ENCODE results near the gene KLF16. TPM values are rescaled to one million over a fixed set of nuclear protein-coding genes. Genes with fewer than 3 reads are reported as not detected.

The KLF16 gene
- total and polyA plus RNA-seq, 10 of the 15 experiments (the other 5 are each of a cell fraction or from before 2014, with no cell fraction given) = 0.03 to 41.2 (median 2.6) TPM

DNA sequence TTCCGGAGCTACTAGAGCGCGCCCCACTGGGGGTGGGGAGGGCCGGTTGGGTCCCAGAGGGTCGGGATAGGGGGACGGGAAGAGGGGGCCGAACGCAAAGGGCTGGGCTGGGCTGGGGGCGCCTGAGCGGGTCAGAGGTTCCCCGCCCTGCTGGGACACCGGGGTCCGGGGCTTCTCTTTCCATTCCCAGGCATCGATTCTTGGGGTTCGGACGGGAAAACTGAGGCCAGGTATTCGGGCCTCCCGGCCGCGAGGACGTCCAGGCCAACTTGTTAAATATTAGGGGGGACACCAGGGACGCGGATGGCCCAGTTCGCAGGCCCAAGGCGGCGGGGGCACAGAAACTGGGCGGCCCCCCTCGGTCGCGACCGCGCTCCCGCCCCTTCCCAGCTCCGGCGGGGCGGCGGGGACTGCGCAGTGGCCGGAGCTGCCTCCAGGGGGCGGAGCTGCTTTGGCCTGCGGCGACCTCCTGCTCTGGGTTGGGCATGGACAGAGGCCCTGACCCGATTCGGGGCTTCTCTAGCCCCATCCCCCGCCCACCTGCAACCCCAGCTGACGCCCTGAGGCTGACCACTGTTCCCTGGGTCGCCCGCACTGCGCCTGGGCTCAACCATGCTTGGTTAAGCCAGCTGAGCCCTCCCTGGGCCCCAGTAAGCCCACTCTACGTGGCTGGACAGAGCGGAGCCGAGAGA is 1.2 kb upstream of the KLF16 start (continued):
- TF ChIP-seq, protein P1, sequence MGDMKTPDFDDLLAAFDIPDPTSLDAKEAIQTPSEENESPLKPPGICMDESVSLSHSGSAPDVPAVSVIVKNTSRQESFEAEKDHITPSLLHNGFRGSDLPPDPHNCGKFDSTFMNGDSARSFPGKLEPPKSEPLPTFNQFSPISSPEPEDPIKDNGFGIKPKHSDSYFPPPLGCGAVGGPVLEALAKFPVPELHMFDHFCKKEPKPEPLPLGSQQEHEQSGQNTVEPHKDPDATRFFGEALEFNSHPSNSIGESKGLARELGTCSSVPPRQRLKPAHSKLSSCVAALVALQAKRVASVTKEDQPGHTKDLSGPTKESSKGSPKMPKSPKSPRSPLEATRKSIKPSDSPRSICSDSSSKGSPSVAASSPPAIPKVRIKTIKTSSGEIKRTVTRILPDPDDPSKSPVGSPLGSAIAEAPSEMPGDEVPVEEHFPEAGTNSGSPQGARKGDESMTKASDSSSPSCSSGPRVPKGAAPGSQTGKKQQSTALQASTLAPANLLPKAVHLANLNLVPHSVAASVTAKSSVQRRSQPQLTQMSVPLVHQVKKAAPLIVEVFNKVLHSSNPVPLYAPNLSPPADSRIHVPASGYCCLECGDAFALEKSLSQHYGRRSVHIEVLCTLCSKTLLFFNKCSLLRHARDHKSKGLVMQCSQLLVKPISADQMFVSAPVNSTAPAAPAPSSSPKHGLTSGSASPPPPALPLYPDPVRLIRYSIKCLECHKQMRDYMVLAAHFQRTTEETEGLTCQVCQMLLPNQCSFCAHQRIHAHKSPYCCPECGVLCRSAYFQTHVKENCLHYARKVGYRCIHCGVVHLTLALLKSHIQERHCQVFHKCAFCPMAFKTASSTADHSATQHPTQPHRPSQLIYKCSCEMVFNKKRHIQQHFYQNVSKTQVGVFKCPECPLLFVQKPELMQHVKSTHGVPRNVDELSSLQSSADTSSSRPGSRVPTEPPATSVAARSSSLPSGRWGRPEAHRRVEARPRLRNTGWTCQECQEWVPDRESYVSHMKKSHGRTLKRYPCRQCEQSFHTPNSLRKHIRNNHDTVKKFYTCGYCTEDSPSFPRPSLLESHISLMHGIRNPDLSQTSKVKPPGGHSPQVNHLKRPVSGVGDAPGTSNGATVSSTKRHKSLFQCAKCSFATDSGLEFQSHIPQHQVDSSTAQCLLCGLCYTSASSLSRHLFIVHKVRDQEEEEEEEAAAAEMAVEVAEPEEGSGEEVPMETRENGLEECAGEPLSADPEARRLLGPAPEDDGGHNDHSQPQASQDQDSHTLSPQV (IDR thresholded peaks at IDR 0.05) = no peak; the same call in 1 of the 2 replicates
- TF ChIP-seq DPF2 (IDR thresholded peaks at IDR 0.05) = peak; percentile 60
- TF ChIP-seq ESRRA (IDR thresholded peaks at IDR 0.05; ENCODE audit: low read length) = no peak
- TF ChIP-seq, protein P2, sequence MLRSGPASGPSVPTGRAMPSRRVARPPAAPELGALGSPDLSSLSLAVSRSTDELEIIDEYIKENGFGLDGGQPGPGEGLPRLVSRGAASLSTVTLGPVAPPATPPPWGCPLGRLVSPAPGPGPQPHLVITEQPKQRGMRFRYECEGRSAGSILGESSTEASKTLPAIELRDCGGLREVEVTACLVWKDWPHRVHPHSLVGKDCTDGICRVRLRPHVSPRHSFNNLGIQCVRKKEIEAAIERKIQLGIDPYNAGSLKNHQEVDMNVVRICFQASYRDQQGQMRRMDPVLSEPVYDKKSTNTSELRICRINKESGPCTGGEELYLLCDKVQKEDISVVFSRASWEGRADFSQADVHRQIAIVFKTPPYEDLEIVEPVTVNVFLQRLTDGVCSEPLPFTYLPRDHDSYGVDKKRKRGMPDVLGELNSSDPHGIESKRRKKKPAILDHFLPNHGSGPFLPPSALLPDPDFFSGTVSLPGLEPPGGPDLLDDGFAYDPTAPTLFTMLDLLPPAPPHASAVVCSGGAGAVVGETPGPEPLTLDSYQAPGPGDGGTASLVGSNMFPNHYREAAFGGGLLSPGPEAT (IDR thresholded peaks at IDR 0.05; ENCODE audit: low read depth) = no peak
- peak; percentile 90; the same call in 1 of the 2 replicates for TF ChIP-seq SMARCA5 (IDR thresholded peaks at IDR 0.05)
- no peak for TF ChIP-seq MTA3 (IDR thresholded peaks at IDR 0.05; ENCODE audit: borderline replicate concordance, low read length)
- TF ChIP-seq ZNF207 (IDR thresholded peaks at IDR 0.05; ENCODE audit: borderline replicate concordance) = peak; percentile 58; the same call in 1 of the 2 replicates
- TF ChIP-seq RB1 (IDR thresholded peaks at IDR 0.05; ENCODE audit: borderline replicate concordance) = 0 out of 2 replicates have a peak, but pooled peaks have one; percentile 20
- TF ChIP-seq ZZZ3 (IDR thresholded peaks at IDR 0.05; ENCODE audit: control insufficient read depth, insufficient read length, low read depth) = no peak
- TF ChIP-seq SIX5 (IDR thresholded peaks at IDR 0.05; ENCODE audit: low read depth, low read length, severe bottlenecking) = no peak
- peak; percentile 44 for TF ChIP-seq KLF5 (IDR thresholded peaks at IDR 0.05; ENCODE audit: partially characterized antibody)
- TF ChIP-seq, protein P3, sequence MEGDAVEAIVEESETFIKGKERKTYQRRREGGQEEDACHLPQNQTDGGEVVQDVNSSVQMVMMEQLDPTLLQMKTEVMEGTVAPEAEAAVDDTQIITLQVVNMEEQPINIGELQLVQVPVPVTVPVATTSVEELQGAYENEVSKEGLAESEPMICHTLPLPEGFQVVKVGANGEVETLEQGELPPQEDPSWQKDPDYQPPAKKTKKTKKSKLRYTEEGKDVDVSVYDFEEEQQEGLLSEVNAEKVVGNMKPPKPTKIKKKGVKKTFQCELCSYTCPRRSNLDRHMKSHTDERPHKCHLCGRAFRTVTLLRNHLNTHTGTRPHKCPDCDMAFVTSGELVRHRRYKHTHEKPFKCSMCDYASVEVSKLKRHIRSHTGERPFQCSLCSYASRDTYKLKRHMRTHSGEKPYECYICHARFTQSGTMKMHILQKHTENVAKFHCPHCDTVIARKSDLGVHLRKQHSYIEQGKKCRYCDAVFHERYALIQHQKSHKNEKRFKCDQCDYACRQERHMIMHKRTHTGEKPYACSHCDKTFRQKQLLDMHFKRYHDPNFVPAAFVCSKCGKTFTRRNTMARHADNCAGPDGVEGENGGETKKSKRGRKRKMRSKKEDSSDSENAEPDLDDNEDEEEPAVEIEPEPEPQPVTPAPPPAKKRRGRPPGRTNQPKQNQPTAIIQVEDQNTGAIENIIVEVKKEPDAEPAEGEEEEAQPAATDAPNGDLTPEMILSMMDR (IDR thresholded peaks at IDR 0.05 in 2 of 3, conservative IDR thresholded peaks at IDR 0.05 in 1 of 3; ENCODE audit: control insufficient read depth in 2 of 3, extremely low read depth in 1 of 3, insufficient read depth in 1 of 3, low read depth in 3 of 3, low read length in 3 of 3) = peak; percentile 70 to 82 (median 77)
- no peak for TF ChIP-seq NR2C1 (IDR thresholded peaks at IDR 0.05)
- TF ChIP-seq, protein P4, sequence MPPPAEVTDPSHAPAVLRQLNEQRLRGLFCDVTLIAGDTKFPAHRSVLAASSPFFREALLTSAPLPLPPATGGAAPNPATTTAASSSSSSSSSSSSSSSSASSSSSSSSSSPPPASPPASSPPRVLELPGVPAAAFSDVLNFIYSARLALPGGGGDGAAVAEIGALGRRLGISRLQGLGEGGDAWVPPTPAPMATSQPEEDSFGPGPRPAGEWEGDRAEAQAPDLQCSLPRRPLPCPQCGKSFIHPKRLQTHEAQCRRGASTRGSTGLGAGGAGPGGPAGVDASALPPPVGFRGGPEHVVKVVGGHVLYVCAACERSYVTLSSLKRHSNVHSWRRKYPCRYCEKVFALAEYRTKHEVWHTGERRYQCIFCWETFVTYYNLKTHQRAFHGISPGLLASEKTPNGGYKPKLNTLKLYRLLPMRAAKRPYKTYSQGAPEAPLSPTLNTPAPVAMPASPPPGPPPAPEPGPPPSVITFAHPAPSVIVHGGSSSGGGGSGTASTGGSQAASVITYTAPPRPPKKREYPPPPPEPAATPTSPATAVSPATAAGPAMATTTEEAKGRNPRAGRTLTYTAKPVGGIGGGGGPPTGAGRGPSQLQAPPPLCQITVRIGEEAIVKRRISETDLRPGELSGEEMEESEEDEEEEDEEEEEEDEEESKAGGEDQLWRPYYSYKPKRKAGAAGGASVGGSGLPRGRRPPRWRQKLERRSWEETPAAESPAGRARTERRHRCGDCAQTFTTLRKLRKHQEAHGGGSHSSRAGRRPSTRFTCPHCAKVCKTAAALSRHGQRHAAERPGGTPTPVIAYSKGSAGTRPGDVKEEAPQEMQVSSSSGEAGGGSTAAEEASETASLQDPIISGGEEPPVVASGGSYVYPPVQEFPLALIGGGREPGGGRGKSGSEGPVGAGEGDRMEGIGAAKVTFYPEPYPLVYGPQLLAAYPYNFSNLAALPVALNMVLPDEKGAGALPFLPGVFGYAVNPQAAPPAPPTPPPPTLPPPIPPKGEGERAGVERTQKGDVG (CRISPR knock-in tag; IDR thresholded peaks at IDR 0.05) = no peak
- TF ChIP-seq TAF1 (IDR thresholded peaks at IDR 0.05; ENCODE audit: borderline replicate concordance, low read depth, low read length) = 0 out of 2 replicates have a peak, but pooled peaks have one; percentile 40
- TF ChIP-seq KAT2A (conservative IDR thresholded peaks at IDR 0.05; ENCODE audit: control insufficient read depth, low read depth, low read length) = no peak
